ENCODE data around the gene RAMP1.

DNA sequence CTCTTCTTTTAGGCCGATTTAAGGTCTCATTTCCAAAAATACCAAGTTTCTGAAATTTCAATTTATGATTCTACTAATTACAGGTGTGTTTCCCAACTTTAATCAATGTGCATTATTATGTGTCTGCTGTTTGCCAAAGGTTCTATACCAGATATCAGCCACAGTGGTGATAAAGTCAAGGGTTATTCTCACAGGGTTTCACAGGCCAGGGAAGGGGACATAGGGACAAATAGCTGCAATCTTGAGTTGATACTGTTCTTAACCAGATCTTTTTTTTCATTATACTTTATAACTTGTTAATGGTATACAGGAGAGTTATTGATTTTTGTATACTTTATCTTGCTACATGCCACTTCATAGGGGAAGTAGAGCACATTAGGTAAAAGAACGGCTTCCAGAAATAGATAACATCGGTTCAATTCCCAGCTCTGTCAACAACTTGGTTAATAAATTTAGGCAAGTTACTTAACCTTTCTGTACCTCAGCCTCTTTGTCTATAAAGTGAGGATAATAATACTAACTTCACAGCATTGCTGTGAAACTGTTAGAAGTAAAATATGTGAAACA is 31.9 kb upstream of the RAMP1 start:
- TF ChIP-seq, protein P1, sequence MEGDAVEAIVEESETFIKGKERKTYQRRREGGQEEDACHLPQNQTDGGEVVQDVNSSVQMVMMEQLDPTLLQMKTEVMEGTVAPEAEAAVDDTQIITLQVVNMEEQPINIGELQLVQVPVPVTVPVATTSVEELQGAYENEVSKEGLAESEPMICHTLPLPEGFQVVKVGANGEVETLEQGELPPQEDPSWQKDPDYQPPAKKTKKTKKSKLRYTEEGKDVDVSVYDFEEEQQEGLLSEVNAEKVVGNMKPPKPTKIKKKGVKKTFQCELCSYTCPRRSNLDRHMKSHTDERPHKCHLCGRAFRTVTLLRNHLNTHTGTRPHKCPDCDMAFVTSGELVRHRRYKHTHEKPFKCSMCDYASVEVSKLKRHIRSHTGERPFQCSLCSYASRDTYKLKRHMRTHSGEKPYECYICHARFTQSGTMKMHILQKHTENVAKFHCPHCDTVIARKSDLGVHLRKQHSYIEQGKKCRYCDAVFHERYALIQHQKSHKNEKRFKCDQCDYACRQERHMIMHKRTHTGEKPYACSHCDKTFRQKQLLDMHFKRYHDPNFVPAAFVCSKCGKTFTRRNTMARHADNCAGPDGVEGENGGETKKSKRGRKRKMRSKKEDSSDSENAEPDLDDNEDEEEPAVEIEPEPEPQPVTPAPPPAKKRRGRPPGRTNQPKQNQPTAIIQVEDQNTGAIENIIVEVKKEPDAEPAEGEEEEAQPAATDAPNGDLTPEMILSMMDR (IDR thresholded peaks at IDR 0.05; ENCODE audit: insufficient read depth, low read length): no peak
- no peak for TF ChIP-seq SPI1 (IDR thresholded peaks at IDR 0.05; ENCODE audit: borderline replicate concordance, low read depth)
- TF ChIP-seq, protein P2, sequence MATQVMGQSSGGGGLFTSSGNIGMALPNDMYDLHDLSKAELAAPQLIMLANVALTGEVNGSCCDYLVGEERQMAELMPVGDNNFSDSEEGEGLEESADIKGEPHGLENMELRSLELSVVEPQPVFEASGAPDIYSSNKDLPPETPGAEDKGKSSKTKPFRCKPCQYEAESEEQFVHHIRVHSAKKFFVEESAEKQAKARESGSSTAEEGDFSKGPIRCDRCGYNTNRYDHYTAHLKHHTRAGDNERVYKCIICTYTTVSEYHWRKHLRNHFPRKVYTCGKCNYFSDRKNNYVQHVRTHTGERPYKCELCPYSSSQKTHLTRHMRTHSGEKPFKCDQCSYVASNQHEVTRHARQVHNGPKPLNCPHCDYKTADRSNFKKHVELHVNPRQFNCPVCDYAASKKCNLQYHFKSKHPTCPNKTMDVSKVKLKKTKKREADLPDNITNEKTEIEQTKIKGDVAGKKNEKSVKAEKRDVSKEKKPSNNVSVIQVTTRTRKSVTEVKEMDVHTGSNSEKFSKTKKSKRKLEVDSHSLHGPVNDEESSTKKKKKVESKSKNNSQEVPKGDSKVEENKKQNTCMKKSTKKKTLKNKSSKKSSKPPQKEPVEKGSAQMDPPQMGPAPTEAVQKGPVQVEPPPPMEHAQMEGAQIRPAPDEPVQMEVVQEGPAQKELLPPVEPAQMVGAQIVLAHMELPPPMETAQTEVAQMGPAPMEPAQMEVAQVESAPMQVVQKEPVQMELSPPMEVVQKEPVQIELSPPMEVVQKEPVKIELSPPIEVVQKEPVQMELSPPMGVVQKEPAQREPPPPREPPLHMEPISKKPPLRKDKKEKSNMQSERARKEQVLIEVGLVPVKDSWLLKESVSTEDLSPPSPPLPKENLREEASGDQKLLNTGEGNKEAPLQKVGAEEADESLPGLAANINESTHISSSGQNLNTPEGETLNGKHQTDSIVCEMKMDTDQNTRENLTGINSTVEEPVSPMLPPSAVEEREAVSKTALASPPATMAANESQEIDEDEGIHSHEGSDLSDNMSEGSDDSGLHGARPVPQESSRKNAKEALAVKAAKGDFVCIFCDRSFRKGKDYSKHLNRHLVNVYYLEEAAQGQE (IDR thresholded peaks at IDR 0.05; ENCODE audit: insufficient replicate concordance, low read depth): no peak
- TF ChIP-seq GABPA (IDR thresholded peaks at IDR 0.05; ENCODE audit: low read depth): no peak
- no peak for TF ChIP-seq POLR2AphosphoS5 (IDR thresholded peaks at IDR 0.05; ENCODE audit: low read depth)

Data from HL-60 (cell line).